ENCODE data around the gene ITGA1. TPM values are rescaled to one million over a fixed set of nuclear protein-coding genes. Genes with fewer than 3 reads are reported as not detected.
A peak's percentile ranks its signal among the peaks of the same experiment; 100 is the strongest.
"Not testable (repeated sequence)": the region's sequence is repeated elsewhere in the genome, so short reads cannot be mapped to it uniquely, and the experiment has no call there.

The ITGA1 gene
- 10 to 100 TPM; 16.5 to 32.4 (median 23.5) TPM for polyA plus RNA-seq (ENCODE audit: insufficient read length in 10 of 10)
- long read RNA-seq, donor 1, full-length matches to known transcripts: 2 of 2 reads
- long read RNA-seq, donor 1, partial matches to known transcripts: 0 of 2 reads
- long read RNA-seq, donor 1, other reads (novel, unspliced or antisense): 0 of 2 reads
- long read RNA-seq, donor 2, full-length matches to known transcripts: 1 of 1 reads
- long read RNA-seq, donor 2, partial matches to known transcripts: 0 of 1 reads
- long read RNA-seq, donor 2, other reads (novel, unspliced or antisense): 0 of 1 reads
- long read RNA-seq, donor 3: 0 reads
- long read RNA-seq, donor 4, full-length matches to known transcripts: 4 of 9 reads
- long read RNA-seq, donor 4, partial matches to known transcripts: 5 of 9 reads
- long read RNA-seq, donor 4, other reads (novel, unspliced or antisense): 0 of 9 reads
- long read RNA-seq, donor 5, full-length matches to known transcripts: 4 of 11 reads
- long read RNA-seq, donor 5, partial matches to known transcripts: 7 of 11 reads
- long read RNA-seq, donor 5, other reads (novel, unspliced or antisense): 0 of 11 reads
- long read RNA-seq, donor 6, full-length matches to known transcripts: 2 of 2 reads
- long read RNA-seq, donor 6, partial matches to known transcripts: 0 of 2 reads
- long read RNA-seq, donor 6, other reads (novel, unspliced or antisense): 0 of 2 reads
- long read RNA-seq, donor 7, full-length matches to known transcripts: 2 of 10 reads
- long read RNA-seq, donor 7, partial matches to known transcripts: 8 of 10 reads
- long read RNA-seq, donor 7, other reads (novel, unspliced or antisense): 0 of 10 reads
- long read RNA-seq, donor 8, full-length matches to known transcripts: 2 of 2 reads
- long read RNA-seq, donor 8, partial matches to known transcripts: 0 of 2 reads
- long read RNA-seq, donor 8, other reads (novel, unspliced or antisense): 0 of 2 reads
- long read RNA-seq, donor 9: 0 reads

DNA sequence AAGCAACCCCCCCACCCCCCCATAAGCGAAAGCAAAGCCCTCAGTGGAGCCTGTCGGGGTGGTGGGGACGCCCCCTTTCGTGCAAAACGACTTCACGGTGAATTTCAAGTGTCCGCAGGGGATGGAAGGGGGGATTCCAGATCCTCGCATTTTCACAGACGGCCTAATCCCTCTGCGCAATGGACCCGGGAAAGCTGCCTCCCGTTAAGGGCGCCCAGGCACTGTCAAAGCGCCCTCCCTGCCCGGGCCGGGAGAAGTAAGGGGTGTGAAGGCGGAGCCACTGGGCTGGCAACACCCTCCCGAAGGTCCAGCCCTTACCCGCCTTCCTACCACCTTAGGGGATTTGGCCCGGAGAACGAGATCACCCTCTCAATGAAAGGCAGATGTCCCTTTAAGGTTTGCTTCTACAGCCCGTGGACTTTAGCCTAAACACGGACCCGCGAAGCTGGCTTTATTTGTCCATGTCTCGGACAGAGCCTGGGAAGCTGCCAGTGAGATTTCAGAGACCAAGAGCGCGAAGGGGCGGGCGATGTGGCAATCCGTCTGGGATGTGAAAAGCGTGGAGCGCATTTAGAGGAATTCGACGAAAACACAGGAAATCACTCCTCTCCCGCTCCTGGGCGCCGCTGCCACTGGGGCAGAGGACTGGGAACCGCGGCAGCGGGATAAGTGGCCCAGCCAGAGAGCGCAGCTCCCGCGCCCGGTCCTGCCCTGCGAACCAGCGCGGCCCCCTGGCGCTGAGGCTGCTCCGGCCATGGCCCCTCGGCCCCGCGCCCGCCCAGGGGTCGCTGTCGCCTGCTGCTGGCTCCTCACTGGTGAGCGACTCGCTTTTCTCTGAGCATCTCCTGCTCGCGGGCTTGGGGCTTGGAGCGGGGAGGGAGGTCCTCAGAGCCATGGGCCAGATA lies at the start of gene ITGA1, which contains the start of gene PELO:
Gene ITGA1 (plus strand): TSS at position 317 of the 905 bp plus-strand sequence. CDS start 438 bp downstream, at position 755.
Gene PELO (plus strand): TSS at position 317 of the 905 bp plus-strand sequence. CDS start 12,479 bp downstream, outside the sequence.
- peak; percentile 48 to 90 (median 74) for DNase-seq

DNA sequence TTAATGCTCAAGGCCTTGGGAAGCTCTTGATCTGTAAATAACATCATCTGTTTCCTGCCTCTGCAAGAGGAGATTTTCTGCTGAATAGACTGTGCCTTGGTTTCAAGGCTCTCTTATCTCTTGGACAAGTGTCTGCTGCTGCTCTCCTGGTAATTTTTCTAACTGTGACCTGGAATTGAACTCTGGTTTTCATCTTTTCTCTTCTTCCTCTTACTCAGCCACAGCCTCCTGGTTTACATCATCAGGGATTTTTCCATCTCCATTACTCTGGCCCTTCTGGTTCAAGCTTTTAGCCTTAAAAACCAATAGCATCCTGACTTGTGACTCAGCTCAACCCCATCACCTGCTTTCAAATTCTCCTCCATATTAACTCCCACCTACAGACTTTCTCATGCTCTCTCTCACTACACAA lies 49.6 kb upstream of the ITGA1 start:
- no peak for DNase-seq

- DNase-seq: no peak
Measured at GRCh38 chr5:52740007-52740406, 47.7 kb upstream of the ITGA1 start.

- DNase-seq: no peak
Measured at GRCh38 chr5:52743012-52743411, 44.7 kb upstream of the ITGA1 start.

DNA sequence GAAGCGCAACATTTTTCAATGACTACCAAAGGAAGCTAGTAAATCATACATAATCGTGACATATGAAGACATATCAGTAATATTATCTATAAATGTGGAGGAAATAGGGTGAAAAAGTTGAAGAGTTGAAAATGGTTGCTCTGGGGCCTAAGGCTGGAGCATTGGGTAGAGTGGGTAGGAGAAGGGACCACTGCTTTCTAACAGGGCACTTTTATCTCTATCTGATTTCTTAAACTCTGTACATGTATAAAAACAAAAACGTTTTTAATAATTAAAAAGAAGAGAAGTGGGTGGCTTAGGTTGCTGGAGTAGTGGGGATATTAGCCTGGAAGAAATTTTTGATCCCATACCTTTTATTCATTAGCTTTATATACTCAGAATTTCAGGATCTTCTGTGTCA lies 44.2 kb upstream of the ITGA1 start:
- DNase-seq: no peak

DNA sequence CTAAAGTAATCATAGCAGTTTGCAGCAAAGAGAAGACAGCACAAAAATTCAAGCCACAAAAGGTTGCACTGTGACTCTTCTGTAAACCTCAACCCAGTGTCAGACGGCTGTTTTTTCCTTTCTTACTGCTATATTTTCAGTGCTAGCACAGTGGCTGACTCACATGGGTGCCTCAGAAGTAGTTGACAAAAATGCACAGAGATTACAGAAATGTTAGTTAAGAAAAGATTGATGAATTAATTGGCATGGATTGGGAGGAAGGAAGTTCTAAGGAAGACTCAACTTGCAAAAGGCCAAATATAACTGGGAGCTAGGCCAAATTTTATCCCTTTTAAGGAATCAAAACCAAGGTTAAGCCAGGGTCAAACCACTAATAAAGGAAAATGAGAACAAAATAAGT lies 43.7 kb upstream of the ITGA1 start:
- peak in 2 of 3 donors; percentile 14 for DNase-seq

DNA sequence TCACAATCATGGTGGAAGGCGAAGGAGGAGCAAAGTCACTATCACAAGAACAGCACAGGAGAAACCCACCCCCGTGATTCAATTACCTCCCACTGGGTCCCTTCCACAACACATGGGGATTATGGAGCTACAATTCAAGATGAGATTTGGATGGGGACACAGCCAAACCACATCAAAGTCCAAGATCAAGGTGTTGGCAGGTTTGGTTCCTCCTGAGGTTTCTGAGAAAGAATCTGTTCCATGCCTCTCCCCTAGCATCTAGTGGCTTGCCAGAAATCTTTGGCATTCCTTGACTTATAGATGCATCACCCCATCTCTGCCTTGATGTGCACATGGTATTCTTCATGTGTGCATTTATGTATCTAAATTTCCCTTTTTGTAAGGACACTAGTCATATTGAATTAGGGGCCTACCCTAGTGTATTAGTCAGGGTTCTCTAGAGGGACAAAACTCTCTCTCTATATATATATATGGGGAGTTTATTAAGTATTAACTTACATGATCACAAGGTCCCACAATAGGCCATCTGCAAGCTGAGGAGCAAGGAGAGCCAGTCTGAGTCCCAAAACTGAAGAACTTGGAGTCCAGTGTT lies 42.8 kb upstream of the ITGA1 start:
- not testable (repeated sequence) for DNase-seq

- no peak for DNase-seq
Measured at GRCh38 chr5:52746539-52746938, 41.2 kb upstream of the ITGA1 start.

DNA sequence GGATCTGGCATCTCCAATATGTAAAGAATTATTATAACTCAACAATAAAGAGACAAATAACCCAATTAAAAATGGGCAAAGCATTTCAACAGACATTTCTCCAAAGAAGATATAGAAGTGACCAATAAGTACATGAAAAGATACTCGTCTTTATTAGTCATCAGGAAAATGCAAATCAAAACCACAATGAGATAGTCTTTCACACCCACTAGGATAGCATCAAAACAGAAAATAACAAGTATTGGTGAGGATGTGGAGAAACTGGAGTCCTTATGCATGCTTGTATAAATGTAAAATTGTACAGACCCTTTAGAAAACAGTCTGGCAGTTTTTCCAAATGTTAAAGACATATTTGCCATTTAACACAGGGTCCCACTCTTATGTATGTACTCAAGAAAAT lies 39.1 kb upstream of the ITGA1 start:
- no peak for DNase-seq

- no peak for DNase-seq
Measured at GRCh38 chr5:52749666-52750065, 38.0 kb upstream of the ITGA1 start.

DNA sequence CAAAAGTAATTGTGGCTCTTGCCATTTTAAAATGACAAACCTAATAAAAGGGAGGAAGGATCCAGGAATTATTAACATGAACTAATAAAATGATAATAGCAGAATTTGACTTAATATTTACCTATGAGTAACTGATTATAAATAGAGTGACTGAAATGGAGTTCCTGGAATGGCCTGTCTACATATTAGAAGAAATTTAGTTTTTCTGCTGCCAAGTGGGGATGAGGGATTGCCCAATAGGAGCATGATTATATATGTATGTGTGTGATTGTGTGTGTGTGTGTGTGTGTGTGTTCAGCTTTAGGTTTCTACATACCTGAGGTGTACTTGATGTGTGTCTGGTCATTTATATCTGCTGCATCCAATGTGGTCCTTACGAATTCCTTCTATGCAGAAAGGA lies 36.6 kb upstream of the ITGA1 start:
- DNase-seq: no peak

DNA sequence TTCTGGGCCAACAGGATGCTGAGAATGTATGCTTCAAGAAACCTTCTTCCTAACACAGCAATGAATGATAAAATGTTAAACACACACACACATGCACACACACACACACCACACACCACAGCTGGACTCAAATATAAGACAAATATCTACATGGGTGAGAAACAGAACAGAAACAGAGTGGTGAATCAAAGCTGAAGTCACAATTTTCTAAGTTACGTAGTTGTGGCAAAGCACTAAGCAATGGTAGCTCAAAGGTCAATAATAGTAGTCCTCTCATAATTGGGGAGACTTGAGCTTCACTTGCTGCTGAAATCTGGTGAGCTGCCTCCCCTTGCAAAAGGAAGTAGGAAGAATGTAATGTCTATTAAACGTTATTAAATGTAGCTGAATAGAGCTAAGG lies 33.7 kb upstream of the ITGA1 start:
- no peak for DNase-seq

DNA sequence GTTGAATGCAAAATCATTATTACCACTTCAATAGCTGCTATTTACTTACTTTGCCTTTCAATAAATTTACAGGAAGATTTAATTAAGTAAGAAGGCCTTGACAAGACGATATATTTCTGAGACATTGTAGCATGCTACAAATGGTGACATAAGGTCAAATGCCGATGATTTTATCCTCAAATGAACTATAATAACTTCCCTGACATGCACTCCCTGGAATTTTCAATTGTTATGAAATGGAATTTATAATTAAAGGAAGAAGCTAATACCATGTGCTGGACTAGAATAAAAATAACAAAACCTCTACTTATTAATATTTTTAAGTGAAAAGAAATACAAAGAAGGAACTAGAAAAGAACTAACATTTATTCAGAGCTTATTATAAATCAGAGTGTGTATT lies 30.2 kb upstream of the ITGA1 start:
- DNase-seq: no peak

GRCh38 chr5:52758014-52758413 lies 29.7 kb upstream of the ITGA1 start:
- no peak for DNase-seq

- no peak for DNase-seq
Measured at GRCh38 chr5:52759331-52759730, 28.4 kb upstream of the ITGA1 start.

DNA sequence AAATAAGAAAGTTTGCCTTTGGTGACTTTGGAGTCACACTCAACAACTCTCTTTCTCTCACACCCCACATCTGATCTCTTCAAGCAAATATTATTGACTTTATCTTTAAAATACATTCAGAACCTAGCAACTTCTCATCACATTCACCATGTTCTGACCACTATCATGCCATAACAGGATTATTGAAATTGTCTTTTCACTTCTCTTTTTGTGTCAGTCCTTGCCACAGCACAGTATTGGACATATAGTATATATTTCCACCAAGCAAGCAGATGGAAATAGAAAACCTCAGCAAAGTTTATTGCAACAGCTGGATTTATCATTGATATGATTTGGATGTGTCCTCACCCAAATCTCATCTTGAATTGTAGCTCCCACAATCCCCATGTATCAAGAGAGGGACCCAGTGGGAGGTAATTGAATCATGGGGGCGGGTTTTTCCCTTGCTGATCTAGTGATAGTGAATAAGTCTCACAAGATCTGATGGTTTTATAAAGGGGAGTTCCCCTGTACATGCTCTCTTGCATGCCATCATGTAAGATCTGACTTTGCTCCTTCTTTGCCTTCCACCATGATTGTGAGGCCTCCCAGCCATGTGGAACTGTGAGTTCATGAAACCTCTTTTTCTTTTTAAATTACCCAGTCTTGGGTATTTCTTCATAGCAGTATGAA lies 26.9 kb upstream of the ITGA1 start:
- DNase-seq: no peak

- no peak for DNase-seq
Measured at GRCh38 chr5:52767217-52767743, 20.4 kb upstream of the ITGA1 start.

DNA sequence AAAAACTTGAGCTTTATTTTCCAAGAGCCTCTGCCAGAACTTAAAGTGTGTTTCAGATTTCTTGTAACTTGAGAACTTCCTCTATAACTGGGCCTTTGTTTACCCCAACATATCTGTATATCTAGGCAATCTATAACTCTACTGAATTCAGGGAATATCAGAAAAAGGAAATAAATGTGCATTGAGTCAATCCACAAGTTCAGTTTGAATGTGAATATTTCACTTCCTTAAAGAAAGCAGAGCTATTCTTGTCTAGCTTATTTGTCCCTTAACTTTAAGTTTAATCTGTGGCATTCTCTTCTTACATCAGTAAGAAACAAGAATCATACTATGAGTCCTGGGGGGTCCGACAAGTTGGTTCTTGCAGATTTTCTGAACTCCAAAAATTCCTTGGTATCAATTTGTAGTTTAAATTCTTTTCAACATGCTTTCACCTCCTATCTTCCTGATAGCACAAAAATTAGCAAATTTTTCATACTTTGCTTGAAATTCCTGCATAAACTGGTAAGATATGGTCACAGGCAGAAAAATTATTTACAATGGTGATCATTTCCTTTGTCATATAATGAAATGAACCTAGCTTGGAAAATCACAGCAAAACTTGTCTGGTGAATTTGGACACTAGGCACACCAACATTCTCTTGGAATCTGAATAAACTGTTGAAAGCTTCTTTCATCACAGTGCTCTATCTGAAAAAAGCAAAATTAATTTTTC lies 19.8 kb upstream of the ITGA1 start:
- DNase-seq: no peak

DNA sequence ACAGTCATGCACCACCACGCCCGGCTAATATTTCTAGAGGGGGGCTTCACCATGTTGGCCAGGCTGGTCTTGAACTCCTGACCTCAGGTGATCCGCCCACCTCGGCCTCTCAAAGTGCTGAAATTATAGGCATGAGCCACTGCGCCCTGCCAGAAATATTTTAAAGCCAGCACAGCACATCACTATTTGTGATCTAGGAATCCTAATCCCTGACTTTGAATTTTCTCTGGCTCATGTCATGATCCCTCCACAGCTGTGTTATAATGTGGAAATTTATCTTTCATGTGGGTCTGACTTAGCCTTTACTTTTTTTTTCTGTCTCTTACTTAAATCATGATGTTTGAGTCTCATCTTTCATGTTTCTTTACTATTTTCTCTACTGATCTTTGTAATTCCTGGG lies 18.7 kb upstream of the ITGA1 start:
- no peak for DNase-seq

All from muscle of back (tissue), 13 donors.